ENCODE results near the gene LRIG2.

LRIG2 gene

DNA sequence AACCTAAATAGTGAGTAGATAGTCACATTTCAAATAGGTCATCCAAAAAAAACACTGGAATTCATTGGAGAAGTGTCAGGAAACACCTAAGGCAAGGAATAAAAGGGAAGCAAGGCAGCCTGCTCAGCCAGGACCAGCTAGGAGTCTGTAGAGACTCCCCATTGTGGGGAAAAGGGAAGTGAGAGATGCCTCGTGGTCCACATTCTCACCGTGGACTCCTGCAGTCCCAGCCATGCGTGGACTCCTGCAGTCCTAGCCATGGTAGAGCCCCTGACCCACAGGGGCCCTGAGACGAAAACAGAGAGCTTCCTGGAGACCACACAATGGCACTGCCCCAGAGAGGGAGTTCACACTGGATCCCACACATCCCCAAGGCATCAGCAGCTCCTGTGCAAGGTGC, 97.5 kb downstream of the LRIG2 start:
- DNase-seq (ENCODE audit: low spot score), result no peak

DNA sequence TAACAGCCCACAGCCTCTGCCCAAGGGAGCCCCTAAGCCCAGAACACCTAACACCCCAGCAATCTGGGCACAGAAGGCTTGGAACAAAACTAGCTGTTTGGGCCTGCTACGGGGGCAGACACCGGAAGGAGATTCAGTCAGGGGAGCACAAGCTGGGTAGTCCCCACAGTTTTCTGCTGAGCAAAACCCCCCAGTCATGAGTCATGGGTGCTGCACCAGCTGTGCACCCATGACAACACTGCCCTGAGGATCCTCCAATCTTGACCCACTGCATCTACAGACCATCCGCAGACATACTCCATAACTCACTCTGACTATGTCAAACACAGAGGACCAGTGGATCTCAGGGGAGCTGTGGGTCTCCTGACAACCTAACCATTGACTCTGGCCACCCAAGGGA, 105.1 kb downstream of the LRIG2 start:
- no peak for DNase-seq (ENCODE audit: low spot score)

DNA sequence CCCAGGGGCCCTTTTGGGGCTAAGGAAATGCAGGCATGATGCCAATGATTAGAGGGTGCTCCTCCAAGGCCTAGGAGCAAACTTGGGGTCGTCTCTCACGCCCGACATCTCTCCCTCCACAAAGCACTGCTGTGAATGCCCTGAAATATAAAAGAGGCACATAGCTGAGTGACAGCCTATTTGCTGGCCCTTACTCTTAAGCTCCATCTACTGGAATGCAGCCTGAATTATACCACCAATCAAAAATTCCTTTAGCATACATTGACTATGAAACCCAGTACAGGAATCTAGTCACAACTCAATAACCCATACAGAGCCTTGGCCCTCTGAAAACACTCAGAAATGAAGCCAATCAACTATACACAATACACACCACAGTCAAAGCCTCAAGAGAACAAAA, 105.5 kb downstream of the LRIG2 start:
- DNase-seq (ENCODE audit: low spot score), result no peak

Measured in germinal center (tissue), 1 donor.